SHP77 treated with DMSO at 0.1 percent for 48 hours (cell line): ENCODE data around the gene DIPK2A.

ENCODE experiments used
- DNase-seq: peaks from one replicate; lab custom pipeline; 2025; lab: John Stamatoyannopoulos, UW

The DIPK2A gene

GRCh38 chr3:143971359-143972154, at the start of gene DIPK2A:
Gene DIPK2A, plus strand, starts transcription at chr3:143971823. Its CDS starts 510 bp downstream, at chr3:143972333.
- peak; percentile 87 for DNase-seq

GRCh38 chr3:143924522-143925285, 46.9 kb upstream of the DIPK2A start:
- no peak for DNase-seq

- no peak for DNase-seq
These were observed 43.6 kb upstream of the DIPK2A start for GRCh38 chr3:143928056-143928455.

GRCh38 chr3:143928541-143929255, 42.9 kb upstream of the DIPK2A start:
- DNase-seq, result no peak

GRCh38 chr3:143934791-143935190, 36.8 kb upstream of the DIPK2A start:
- no peak for DNase-seq

- DNase-seq, result no peak
These were observed 35.9 kb upstream of the DIPK2A start for GRCh38 chr3:143935678-143936077.

- no peak for DNase-seq
These were observed 20.8 kb upstream of the DIPK2A start for GRCh38 chr3:143950810-143951209.

- DNase-seq, result no peak
These were observed 20.2 kb upstream of the DIPK2A start for GRCh38 chr3:143951351-143951971.

- DNase-seq, result no peak
These were observed 19.0 kb upstream of the DIPK2A start for GRCh38 chr3:143952569-143953072.

- DNase-seq, result no peak
These were observed 16.5 kb upstream of the DIPK2A start for GRCh38 chr3:143955113-143955512.

GRCh38 chr3:143956838-143957237, 14.8 kb upstream of the DIPK2A start:
- no peak for DNase-seq

GRCh38 chr3:143957453-143957852, 14.2 kb upstream of the DIPK2A start:
- no peak for DNase-seq

GRCh38 chr3:143958966-143959365, 12.7 kb upstream of the DIPK2A start:
- no peak for DNase-seq

- DNase-seq, result no peak
These were observed 10.3 kb upstream of the DIPK2A start for GRCh38 chr3:143961342-143961741.

GRCh38 chr3:143963946-143964345, 7.7 kb upstream of the DIPK2A start:
- DNase-seq, result no peak

- DNase-seq, result no peak
These were observed 757 bp upstream of the DIPK2A start for GRCh38 chr3:143970773-143971358.

- no peak for DNase-seq
These were observed 507 bp downstream of the DIPK2A start for GRCh38 chr3:143972155-143972504.

GRCh38 chr3:143972505-143973258, 1.1 kb downstream of the DIPK2A start:
- peak; percentile 49 for DNase-seq

GRCh38 chr3:143973259-143974021, 1.8 kb downstream of the DIPK2A start:
- peak; percentile 61 for DNase-seq
